ENCODE results near the gene NUDT6.
"Not testable (repeated sequence)": the region's sequence is repeated elsewhere in the genome, so short reads cannot be mapped to it uniquely, and the experiment has no call there.

DNA sequence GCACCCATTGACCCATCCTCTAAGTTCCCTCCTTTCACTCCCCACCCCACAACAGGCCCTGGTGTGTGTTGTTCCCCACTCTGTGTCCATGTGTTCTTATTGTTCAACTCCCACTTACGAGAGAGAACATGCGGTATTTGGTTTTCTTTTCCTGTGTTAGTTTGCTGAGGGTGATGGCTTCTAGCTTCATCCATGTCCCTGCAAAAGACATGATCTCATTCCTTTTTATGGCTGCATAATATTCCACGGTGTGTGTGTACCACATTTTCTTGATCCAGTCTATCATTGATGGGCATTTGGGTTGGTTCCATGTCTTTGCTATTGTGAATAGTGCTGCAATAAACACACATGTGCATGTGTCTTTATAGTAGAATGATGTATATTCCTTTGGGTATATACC lies 54.2 kb downstream of the NUDT6 start:
- TF ChIP-seq, protein P1, sequence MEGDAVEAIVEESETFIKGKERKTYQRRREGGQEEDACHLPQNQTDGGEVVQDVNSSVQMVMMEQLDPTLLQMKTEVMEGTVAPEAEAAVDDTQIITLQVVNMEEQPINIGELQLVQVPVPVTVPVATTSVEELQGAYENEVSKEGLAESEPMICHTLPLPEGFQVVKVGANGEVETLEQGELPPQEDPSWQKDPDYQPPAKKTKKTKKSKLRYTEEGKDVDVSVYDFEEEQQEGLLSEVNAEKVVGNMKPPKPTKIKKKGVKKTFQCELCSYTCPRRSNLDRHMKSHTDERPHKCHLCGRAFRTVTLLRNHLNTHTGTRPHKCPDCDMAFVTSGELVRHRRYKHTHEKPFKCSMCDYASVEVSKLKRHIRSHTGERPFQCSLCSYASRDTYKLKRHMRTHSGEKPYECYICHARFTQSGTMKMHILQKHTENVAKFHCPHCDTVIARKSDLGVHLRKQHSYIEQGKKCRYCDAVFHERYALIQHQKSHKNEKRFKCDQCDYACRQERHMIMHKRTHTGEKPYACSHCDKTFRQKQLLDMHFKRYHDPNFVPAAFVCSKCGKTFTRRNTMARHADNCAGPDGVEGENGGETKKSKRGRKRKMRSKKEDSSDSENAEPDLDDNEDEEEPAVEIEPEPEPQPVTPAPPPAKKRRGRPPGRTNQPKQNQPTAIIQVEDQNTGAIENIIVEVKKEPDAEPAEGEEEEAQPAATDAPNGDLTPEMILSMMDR (IDR thresholded peaks at IDR 0.05) = not testable (repeated sequence)
- not testable (repeated sequence) for TF ChIP-seq SMC3 (IDR thresholded peaks at IDR 0.05; ENCODE audit: low read depth, low read length); TEAD4 (IDR thresholded peaks at IDR 0.05; ENCODE audit: borderline replicate concordance, insufficient read depth); NFIC (IDR thresholded peaks at IDR 0.05; ENCODE audit: borderline replicate concordance); GATA2 (CRISPR knock-in tag; IDR thresholded peaks at IDR 0.05); YY1 (IDR thresholded peaks at IDR 0.05; ENCODE audit: low read depth); POLR2AphosphoS5 (IDR thresholded peaks at IDR 0.05; ENCODE audit: low read depth, low read length); FOSL2 (IDR thresholded peaks at IDR 0.05; ENCODE audit: borderline replicate concordance, low read depth); RAD21 (IDR thresholded peaks at IDR 0.05; ENCODE audit: low read length); FOXM1 (IDR thresholded peaks at IDR 0.05; ENCODE audit: low read depth)
- TF ChIP-seq, protein P2, sequence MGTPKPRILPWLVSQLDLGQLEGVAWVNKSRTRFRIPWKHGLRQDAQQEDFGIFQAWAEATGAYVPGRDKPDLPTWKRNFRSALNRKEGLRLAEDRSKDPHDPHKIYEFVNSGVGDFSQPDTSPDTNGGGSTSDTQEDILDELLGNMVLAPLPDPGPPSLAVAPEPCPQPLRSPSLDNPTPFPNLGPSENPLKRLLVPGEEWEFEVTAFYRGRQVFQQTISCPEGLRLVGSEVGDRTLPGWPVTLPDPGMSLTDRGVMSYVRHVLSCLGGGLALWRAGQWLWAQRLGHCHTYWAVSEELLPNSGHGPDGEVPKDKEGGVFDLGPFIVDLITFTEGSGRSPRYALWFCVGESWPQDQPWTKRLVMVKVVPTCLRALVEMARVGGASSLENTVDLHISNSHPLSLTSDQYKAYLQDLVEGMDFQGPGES (IDR thresholded peaks at IDR 0.05; ENCODE audit: low read depth, low read length) = not testable (repeated sequence)
- TF ChIP-seq, protein P3, sequence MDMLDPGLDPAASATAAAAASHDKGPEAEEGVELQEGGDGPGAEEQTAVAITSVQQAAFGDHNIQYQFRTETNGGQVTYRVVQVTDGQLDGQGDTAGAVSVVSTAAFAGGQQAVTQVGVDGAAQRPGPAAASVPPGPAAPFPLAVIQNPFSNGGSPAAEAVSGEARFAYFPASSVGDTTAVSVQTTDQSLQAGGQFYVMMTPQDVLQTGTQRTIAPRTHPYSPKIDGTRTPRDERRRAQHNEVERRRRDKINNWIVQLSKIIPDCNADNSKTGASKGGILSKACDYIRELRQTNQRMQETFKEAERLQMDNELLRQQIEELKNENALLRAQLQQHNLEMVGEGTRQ (IDR thresholded peaks at IDR 0.05; ENCODE audit: borderline replicate concordance, low read depth, low read length) = not testable (repeated sequence)
- TF ChIP-seq, protein P4, sequence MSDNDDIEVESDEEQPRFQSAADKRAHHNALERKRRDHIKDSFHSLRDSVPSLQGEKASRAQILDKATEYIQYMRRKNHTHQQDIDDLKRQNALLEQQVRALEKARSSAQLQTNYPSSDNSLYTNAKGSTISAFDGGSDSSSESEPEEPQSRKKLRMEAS (IDR thresholded peaks at IDR 0.05; ENCODE audit: low read depth) = not testable (repeated sequence)

All from SK-N-SH (cell line).